H1 (cell line): ENCODE measurements around the gene TADA2B. TPM values are rescaled to one million over a fixed set of nuclear protein-coding genes. Genes with fewer than 3 reads are reported as not detected.

Experiments used
- CTCF ChIA-PET: fragments of 300-600 bp; sonication (Branson Sonifier 250); formaldehyde crosslinking; loops from one replicate; lab custom pipeline; 2021; ENCODE audit not compliant: partially characterized antibody; lab: Charles Lee
- POLR2A ChIA-PET: fragments of 300-600 bp; sonication (Branson Sonifier 250); formaldehyde crosslinking; loops from one replicate; lab custom pipeline; 2021; ENCODE audit warnings: inconsistent platforms; ENCODE audit not compliant: partially characterized antibody; lab: Charles Lee
- DNase-seq, 2 experiments: peaks; one replicate each; pipeline versions ENCODE4 v3.0.0 to v3.0.0-alpha.2; 2010 to 2022; ENCODE audit warnings: low spot score in 2 of 2, low read depth in 1 of 2, mixed read lengths in 1 of 2
- FAIRE-seq: peaks from 2 replicates; lab custom pipeline; 2011; peaks lifted over from hg19 to GRCh38; lab: Jason Lieb, UNC
- H2AFZ ChIP-seq: 2 replicates; pipeline ENCODE4 v1.8.1; 2012; ENCODE audit warnings: low read length, inconsistent platforms
- H2AK5ac ChIP-seq: 2 replicates; pipeline ENCODE4 v1.6.1; 2013; ENCODE audit warnings: low read depth, low read length
- H2BK120ac ChIP-seq: replicated peaks from 2 replicates; pipeline ENCODE3; 2013; ENCODE audit warnings: low read depth, low read length, inconsistent platforms
- H2BK12ac ChIP-seq: 2 replicates; pipeline ENCODE4 v1.6.1; 2013; ENCODE audit warnings: low read depth, low read length
- H2BK15ac ChIP-seq: 2 replicates; pipeline ENCODE4 v1.6.1; 2013; ENCODE audit warnings: low read length
- H2BK20ac ChIP-seq: 2 replicates; pipeline ENCODE4 v1.6.1; 2013; ENCODE audit warnings: low read length
- H2BK5ac ChIP-seq: 2 replicates; pipeline ENCODE4 v1.6.1; 2013; ENCODE audit warnings: low read depth, low read length
- H3K14ac ChIP-seq: 2 replicates; pipeline ENCODE4 v1.6.1; 2013; ENCODE audit warnings: inconsistent platforms; ENCODE audit not compliant: insufficient read length
- H3K18ac ChIP-seq: 2 replicates; pipeline ENCODE4 v1.6.1; 2013; ENCODE audit warnings: low read length; ENCODE audit errors: extremely low read depth
- H3K23ac ChIP-seq: 2 replicates; pipeline ENCODE4 v1.6.1; 2013; ENCODE audit warnings: inconsistent platforms; ENCODE audit not compliant: insufficient read length
- H3K23me2 ChIP-seq: 2 replicates; pipeline ENCODE4 v1.6.1; 2013; ENCODE audit warnings: low read depth, low read length
- H3K27ac ChIP-seq: 2 replicates; pipeline ENCODE4 v1.6.1; 2011; ENCODE audit warnings: low read depth, low read length, inconsistent platforms
- H3K27me3 ChIP-seq, 4 experiments: replicated peaks in 1 of 4; 1 replicate in 1 of 4; 2 replicates in 3 of 4; pipeline versions ENCODE4 v1.6.1 to v1.8.1; 2011 to 2013; ENCODE audit warnings: low read length in 3 of 4, mild to moderate bottlenecking in 3 of 4, inconsistent platforms in 2 of 4, mixed read lengths in 2 of 4, moderate library complexity in 1 of 4; ENCODE audit not compliant: control insufficient read depth in 3 of 4, insufficient read depth in 3 of 4; ENCODE audit errors: extremely low read depth in 1 of 4
- H3K36me3 ChIP-seq, 4 experiments: 2 replicates each; pipeline versions ENCODE4 v1.6.1 to v1.8.1; 2011 to 2013; ENCODE audit warnings: mild to moderate bottlenecking in 4 of 4, low read length in 3 of 4, moderate library complexity in 2 of 4, control low read depth in 1 of 4, inconsistent platforms in 1 of 4; ENCODE audit not compliant: insufficient read depth in 4 of 4, control insufficient read depth in 2 of 4
- H3K4ac ChIP-seq: replicated peaks from 2 replicates; pipeline ENCODE3; 2013; ENCODE audit warnings: low read length, low read depth, mixed read lengths, inconsistent platforms; ENCODE audit not compliant: insufficient read length
- H3K4me1 ChIP-seq, 4 experiments: replicated peaks in 1 of 4; 1 replicate in 1 of 4; 2 replicates in 3 of 4; pipeline versions ENCODE4 v1.6.1 to v1.8.1; 2011 to 2013; ENCODE audit warnings: low read length in 3 of 4, inconsistent platforms in 2 of 4, mixed read lengths in 1 of 4; ENCODE audit not compliant: insufficient read depth in 4 of 4, control insufficient read depth in 3 of 4
- H3K4me2 ChIP-seq, 2 experiments: 2 replicates each; pipeline versions ENCODE4 v1.6.1 to v1.8.1; 2011 to 2013; ENCODE audit warnings: low read depth in 2 of 2, low read length in 2 of 2, control low read depth in 1 of 2, inconsistent platforms in 1 of 2, mild to moderate bottlenecking in 1 of 2; ENCODE audit not compliant: insufficient read depth in 1 of 2
- H3K4me3 ChIP-seq, 4 experiments: fragments of 200-600, 300-600 bp in 1 of 4; sonication (generic), shearing (Covaris generic), sonication (Bioruptor Twin) in 1 of 4; 2 replicates each; pipeline versions ENCODE4 v1.5.1 to v1.8.1; 2011 to 2016; ENCODE audit warnings: low read length in 4 of 4, low read depth in 3 of 4, control low read depth in 2 of 4, inconsistent platforms in 2 of 4, mild to moderate bottlenecking in 2 of 4, mixed read lengths in 1 of 4, moderate library complexity in 1 of 4; ENCODE audit not compliant: insufficient read depth in 2 of 4; ENCODE audit errors: extremely low read depth in 1 of 4
- H3K56ac ChIP-seq: replicated peaks from 2 replicates; pipeline ENCODE3; 2013; ENCODE audit warnings: low read depth, mild to moderate bottlenecking, mixed read lengths, low read length, inconsistent platforms; ENCODE audit not compliant: insufficient read length
- H3K79me1 ChIP-seq: 2 replicates; pipeline ENCODE4 v1.6.1; 2013; ENCODE audit warnings: low read depth, low read length, control low read depth
- H3K79me2 ChIP-seq, 2 experiments: 2 replicates each; pipeline versions ENCODE4 v1.6.1 to v1.8.1; 2012 to 2013; ENCODE audit warnings: low read length in 2 of 2, mild to moderate bottlenecking in 2 of 2, inconsistent platforms in 1 of 2; ENCODE audit not compliant: insufficient read depth in 2 of 2, control insufficient read depth in 1 of 2
- H3K9ac ChIP-seq, 4 experiments: replicated peaks in 1 of 4; 1 replicate in 1 of 4; 2 replicates in 3 of 4; pipeline versions ENCODE4 v1.6.1 to v1.8.1; 2011 to 2013; ENCODE audit warnings: low read depth in 3 of 4, low read length in 3 of 4, control low read depth in 2 of 4, mild to moderate bottlenecking in 2 of 4, moderate library complexity in 2 of 4, inconsistent platforms in 1 of 4; ENCODE audit errors: extremely low read depth in 1 of 4
- H3K9me3 ChIP-seq, 2 experiments: 2 replicates each; pipeline versions ENCODE4 v1.6.1 to v1.8.1; 2012 to 2013; ENCODE audit warnings: mild to moderate bottlenecking in 2 of 2, moderate library complexity in 2 of 2, control low read depth in 1 of 2, inconsistent platforms in 1 of 2, low read depth in 1 of 2, low read length in 1 of 2, mixed read lengths in 1 of 2; ENCODE audit not compliant: insufficient read depth in 2 of 2
- H4K20me1 ChIP-seq, 2 experiments: replicated peaks in 1 of 2; 2 replicates each; pipeline versions ENCODE3 to v1.8.1; 2011 to 2013; ENCODE audit warnings: inconsistent platforms in 2 of 2, low read length in 2 of 2, mild to moderate bottlenecking in 1 of 2; ENCODE audit not compliant: insufficient read depth in 2 of 2, control insufficient read depth in 1 of 2
- H4K5ac ChIP-seq: 2 replicates; pipeline ENCODE4 v1.6.1; 2013; ENCODE audit warnings: low read length, low read depth, mixed read lengths, inconsistent platforms; ENCODE audit not compliant: insufficient read length
- H4K8ac ChIP-seq: 2 replicates; pipeline ENCODE4 v1.8.0; 2013; ENCODE audit warnings: mild to moderate bottlenecking, moderate library complexity, low read length, inconsistent platforms; ENCODE audit not compliant: insufficient read depth; ENCODE audit errors: extremely low read depth
- H4K91ac ChIP-seq: replicated peaks from 2 replicates; pipeline ENCODE3; 2013; ENCODE audit warnings: low read length, mixed read lengths, inconsistent platforms; ENCODE audit not compliant: insufficient read length
- BCL11A ChIP-seq, 2 experiments: IDR thresholded peaks; one replicate each; pipeline ENCODE4 v1.6.1; 2011; ENCODE audit warnings: low read depth in 2 of 2, low read length in 2 of 2, mild to moderate bottlenecking in 2 of 2
- CEBPB ChIP-seq: IDR thresholded peaks from 2 replicates; pipeline ENCODE4 v1.6.1; 2012; ENCODE audit warnings: low read depth, low read length
- CTBP2 ChIP-seq: IDR thresholded peaks from 2 replicates; pipeline ENCODE4 v1.7.0; 2011; ENCODE audit warnings: borderline replicate concordance, mild to moderate bottlenecking, moderate library complexity, mixed read lengths, low read length; ENCODE audit not compliant: insufficient read depth, insufficient read length
- EP300 ChIP-seq, 2 experiments: IDR thresholded peaks; 1 replicate in 1 of 2; 2 replicates in 1 of 2; pipeline ENCODE4 v1.6.1; 2011 to 2012; ENCODE audit warnings: low read depth in 2 of 2, low read length in 2 of 2, mild to moderate bottlenecking in 2 of 2, borderline replicate concordance in 1 of 2, inconsistent platforms in 1 of 2, moderate library complexity in 1 of 2
- HDAC6 ChIP-seq: IDR thresholded peaks from one replicate; pipeline ENCODE4 v1.7.1; 2012; ENCODE audit warnings: low read depth, mild to moderate bottlenecking, inconsistent platforms, low read length, moderate library complexity
- KDM4A ChIP-seq: IDR thresholded peaks from one replicate; pipeline ENCODE4 v1.7.1; 2012; ENCODE audit warnings: low read depth, mild to moderate bottlenecking, moderate library complexity, low read length, inconsistent platforms; ENCODE audit not compliant: severe bottlenecking
- NRF1 ChIP-seq: IDR thresholded peaks from 2 replicates; pipeline ENCODE4 v1.6.1; 2011; ENCODE audit warnings: mild to moderate bottlenecking, low read depth, low read length, improper control_type of control experiment
- PHF8 ChIP-seq: fragments of 200-600 bp; sonication (generic); conservative IDR thresholded peaks from 2 replicates; pipeline ENCODE4 v1.7.1; 2012; ENCODE audit warnings: low read depth, mild to moderate bottlenecking, inconsistent platforms, low read length, moderate library complexity
- POLR2A ChIP-seq, 2 experiments: IDR thresholded peaks; 1 replicate in 1 of 2; 2 replicates in 1 of 2; pipeline ENCODE4 v1.6.1; 2011; ENCODE audit warnings: low read depth in 2 of 2, low read length in 2 of 2, mild to moderate bottlenecking in 2 of 2; ENCODE audit errors: control extremely low read depth in 1 of 2
- RNF2 ChIP-seq: fragments of 200-900, 300-1000 bp; sonication (generic); IDR thresholded peaks from 2 replicates; pipeline ENCODE4 v1.7.1; 2016; ENCODE audit warnings: borderline replicate concordance, low read depth, mild to moderate bottlenecking, antibody characterized with exemption, low read length; ENCODE audit not compliant: poor library complexity, severe bottlenecking; ENCODE audit errors: missing control alignments
- SIN3A ChIP-seq, 2 experiments: IDR thresholded peaks in 1 of 2; conservative IDR thresholded peaks in 1 of 2; 2 replicates each; pipeline ENCODE4 v1.6.1; 2011 to 2012; ENCODE audit warnings: low read length in 2 of 2, improper control_type of control experiment in 1 of 2, low read depth in 1 of 2, mild to moderate bottlenecking in 1 of 2
- SIX5 ChIP-seq: IDR thresholded peaks from 2 replicates; pipeline ENCODE4 v1.6.1; 2011; ENCODE audit warnings: mild to moderate bottlenecking, low read depth, low read length
- SUZ12 ChIP-seq: fragments of 200-600 bp; sonication (generic); IDR thresholded peaks from 2 replicates; pipeline ENCODE4 v1.6.1; 2012; ENCODE audit warnings: mild to moderate bottlenecking, inconsistent platforms, low read length, moderate library complexity, mixed read lengths
- TCF12 ChIP-seq: IDR thresholded peaks from 2 replicates; pipeline ENCODE4 v1.6.1; 2011; ENCODE audit warnings: low read depth, mild to moderate bottlenecking, low read length
- WGBS, 2 experiments: shearing (Covaris generic) in 1 of 2; methylation state at CpG; one replicate each; pipeline versions ENCODE4 v1.1.6 to v1.1.7; 2013 to 2015; ENCODE audit warnings: low lambda C conversion rate in 2 of 2, mixed read lengths in 2 of 2, inconsistent platforms in 1 of 2, low coverage in 1 of 2, missing lambda C conversion rate in 1 of 2; ENCODE audit not compliant: insufficient replicate concordance in 2 of 2, insufficient coverage in 1 of 2, insufficient read length in 1 of 2; ENCODE audit errors: extremely low coverage in 1 of 2, missing lambda C conversion rate in 1 of 2; 5-methylcytosine and 5-hydroxymethylcytosine counted together
- polyA plus RNA-seq, 7 experiments: library from polyadenylated mRNA; depleted of rRNA in 3 of 7; stranded (reverse) in 5 of 7; unstranded in 2 of 7; fragments of >200 nt in 5 of 7; fragments of 200-250 nt in 2 of 7; gene quantifications; 1 replicate in 5 of 7; 2 replicates in 1 of 7; 4 replicates in 1 of 7; pipeline versions ENCODE4 v1.2.1 to v1.2.3, GENCODE V29; 2011 to 2013; ENCODE audit warnings: missing spikeins in 2 of 7, mixed read lengths in 2 of 7
- total RNA-seq: library from RNA; stranded (reverse); fragmentation: NEBNext Ultra II Directional; extraction: Animal tissue kit (Norgen Biotek cat#: 25700); gene quantifications from 2 replicates; pipeline ENCODE4 v1.2.1, GENCODE V29; 2021

The TADA2B gene
- total and polyA plus RNA-seq, 2 of the 8 experiments (the other 6 are each of a cell fraction or from before 2014, with no cell fraction given) = 5.7 to 12.1 TPM

GRCh38 chr4:7019367-7019766, 23.8 kb upstream of the TADA2B start:
- no peaks in the 10 kb centered on the region for H3K79me2 ChIP-seq
- no peak overlapping the region for H3K4ac ChIP-seq
- H3K4me2 ChIP-seq = no peak overlapping the region
- H4K91ac ChIP-seq = no peak overlapping the region
- no peak overlapping the region for H2BK120ac ChIP-seq
- no peak overlapping the region for H2AFZ ChIP-seq
- H4K8ac ChIP-seq = no peak overlapping the region
- POLR2A ChIA-PET = no interaction called here
- H2BK5ac ChIP-seq = no peak overlapping the region
- H2BK20ac ChIP-seq = no peak overlapping the region
- H3K14ac ChIP-seq = no peak overlapping the region
- H3K9ac ChIP-seq = no peak overlapping the region
- H3K56ac ChIP-seq = no peak overlapping the region
- CTCF ChIA-PET = interaction anchor here (0.8 to 2.7 kb wide), 5 partner anchors 11 to 52 kb away, joined by 4 to 16 read pairs (median 5); no protein-coding TSS in a partner anchor
- H3K4me1 ChIP-seq = no peaks in the 10 kb centered on the region; a peak in 1 of 7 replicates
- no peaks in the 10 kb centered on the region for H3K23me2 ChIP-seq
- no peaks in the 10 kb centered on the region for H3K9me3 ChIP-seq
- H3K27ac ChIP-seq = no peak overlapping the region
- H3K27me3 ChIP-seq = no peaks in the 10 kb centered on the region
- no peak overlapping the region for H3K4me3 ChIP-seq
- H3K23ac ChIP-seq = no peak overlapping the region
- peaks cover 4% of the 10 kb centered on the region for H3K79me1 ChIP-seq
- H4K5ac ChIP-seq = no peak overlapping the region
- H3K18ac ChIP-seq = no peak overlapping the region
- 90% methylated on average over 10 of the region's 10 CpGs; no CpG with 5 or more reads in 1 of the 2 experiments for WGBS, 2 experiments
- no peak overlapping the region for H2BK12ac ChIP-seq
- peaks cover 3 to 31% (median 20%) of the 10 kb centered on the region in 4 experiments; a peak in 7 of 8 replicates for H3K36me3 ChIP-seq
- FAIRE-seq = no peak
- DNase-seq = no peak
- no peak overlapping the region for H2BK15ac ChIP-seq
- H2AK5ac ChIP-seq = no peak overlapping the region
- H4K20me1 ChIP-seq = peaks cover 6 to 21% of the 10 kb centered on the region in 2 experiments
- TF ChIP-seq HDAC6 (no peak), CEBPB (no peak), EP300 (IDR thresholded peaks at IDR 0.05; ENCODE audit: borderline replicate concordance in 1 of 2, low read depth in 2 of 2, low read length in 2 of 2) (no peak), NRF1 (no peak), TCF12 (no peak), BCL11A (IDR thresholded peaks at IDR 0.05; ENCODE audit: low read depth in 2 of 2, low read length in 2 of 2) (no peak), CTBP2 (no peak), SIX5 (no peak), RNF2 (no peak), POLR2A (IDR thresholded peaks at IDR 0.05; ENCODE audit: control extremely low read depth in 1 of 2, low read depth in 2 of 2, low read length in 2 of 2) (no peak), KDM4A (no peak), SIN3A (conservative IDR thresholded peaks at IDR 0.05 in 1 of 2, IDR thresholded peaks at IDR 0.05 in 1 of 2; ENCODE audit: low read depth in 1 of 2, low read length in 2 of 2) (no peak), PHF8 (no peak), SUZ12 (no peak)
